Activated naive CD4-positive, alpha-beta T cell treated with anti-CD3 and anti-CD28 coated beads for 36 hours (primary cell): ENCODE data around the gene ESX1. TPM values are rescaled to one million over a fixed set of nuclear protein-coding genes. Genes with fewer than 3 reads are reported as not detected.

ENCODE experiments used
- CTCF ChIA-PET: fragments of 350-600 bp; sonication (Branson Sonifier 250); formaldehyde crosslinking; loops from one replicate; lab custom pipeline; 2021; ENCODE audit warnings: antibody characterized with exemption; lab: Charles Lee
- DNase-seq: peaks from one replicate; pipeline ENCODE4 v3.0.0-alpha.2; 2020
- H3K27ac Mint-ChIP-seq: one replicate; pipeline ENCODE4 v1.8.0; 2021; ENCODE audit warnings: mild to moderate bottlenecking, mixed read lengths
- H3K27me3 Mint-ChIP-seq: one replicate; pipeline ENCODE4 v1.8.0; 2021; ENCODE audit warnings: low read depth, mixed read lengths
- H3K36me3 Mint-ChIP-seq: one replicate; pipeline ENCODE4 v1.8.0; 2021; ENCODE audit warnings: low read depth, mixed read lengths
- H3K4me1 Mint-ChIP-seq: one replicate; pipeline ENCODE4 v1.8.0; 2021; ENCODE audit warnings: low read depth, mixed read lengths
- H3K4me3 Mint-ChIP-seq: one replicate; pipeline ENCODE4 v1.8.0; 2021; ENCODE audit warnings: mild to moderate bottlenecking, moderate library complexity, mixed read lengths
- H3K9me3 Mint-ChIP-seq: one replicate; pipeline ENCODE4 v1.8.0; 2021; ENCODE audit warnings: mixed read lengths
- intact Hi-C: fragments of 100-400 bp; cut with micrococcal nuclease; formaldehyde crosslinking; loops from one replicate; pipeline ENCODE4 v1.15.1; 2023
- total RNA-seq, 2 experiments: library from RNA; stranded (reverse); gene quantifications; one replicate each; pipeline ENCODE4 v1.2.3, GENCODE V29; 2021

ESX1 gene
- not detected for total RNA-seq

GRCh38 chrX:104254442-104255115 is at the start of gene ESX1:
Gene ESX1 (minus strand): TSS chrX:104254933. CDS start chrX:104254849, 84 bp downstream.
- intact Hi-C loops, result loop anchor here (5.0 kb wide), 1 partner anchor 62 kb away; no protein-coding TSS in a partner anchor
- H3K9me3 Mint-ChIP-seq, result no peaks in the 10 kb centered on the region
- CTCF ChIA-PET, result no interaction called here
- H3K4me3 Mint-ChIP-seq, result peak within 1 kb of the TSS; percentile 64
- H3K36me3 Mint-ChIP-seq, result no peaks in the 10 kb centered on the region
- peaks cover 24% of the 10 kb centered on the region for H3K27me3 Mint-ChIP-seq
- DNase-seq, result peak; percentile 8
- H3K4me1 Mint-ChIP-seq, result peaks cover 6% of the 10 kb centered on the region
- H3K27ac Mint-ChIP-seq, result no peak within 1 kb of the TSS

DNA sequence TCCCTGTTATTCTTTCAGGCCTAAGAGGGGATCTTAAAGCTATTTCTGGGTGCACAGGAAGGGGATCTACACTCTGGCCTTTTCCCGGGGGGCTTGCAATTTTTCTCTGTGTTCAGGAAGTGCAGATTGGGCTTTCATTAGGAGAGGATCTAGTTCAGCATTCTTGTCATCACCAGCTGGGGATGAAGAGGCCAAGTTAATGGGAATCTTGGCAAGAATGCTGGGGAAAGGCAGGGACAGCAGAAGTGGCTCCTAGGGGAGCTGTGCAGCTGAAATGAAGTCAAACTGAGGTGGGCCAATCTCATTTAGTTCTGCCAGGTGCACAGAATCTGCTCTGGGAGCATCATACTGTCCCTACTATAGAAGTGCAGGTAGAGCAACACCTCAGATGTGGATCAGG is 40.9 kb upstream of the ESX1 start:
- CTCF ChIA-PET, result no interaction called here
- Mint-ChIP-seq H3K27ac (no peak overlapping the region), H3K4me1 (no peaks in the 10 kb centered on the region), H3K36me3 (no peaks in the 10 kb centered on the region), H3K9me3 (no peaks in the 10 kb centered on the region), H3K4me3 (no peak overlapping the region), H3K27me3 (no peaks in the 10 kb centered on the region)
- intact Hi-C loops, result no loop called here
- DNase-seq, result no peak

DNA sequence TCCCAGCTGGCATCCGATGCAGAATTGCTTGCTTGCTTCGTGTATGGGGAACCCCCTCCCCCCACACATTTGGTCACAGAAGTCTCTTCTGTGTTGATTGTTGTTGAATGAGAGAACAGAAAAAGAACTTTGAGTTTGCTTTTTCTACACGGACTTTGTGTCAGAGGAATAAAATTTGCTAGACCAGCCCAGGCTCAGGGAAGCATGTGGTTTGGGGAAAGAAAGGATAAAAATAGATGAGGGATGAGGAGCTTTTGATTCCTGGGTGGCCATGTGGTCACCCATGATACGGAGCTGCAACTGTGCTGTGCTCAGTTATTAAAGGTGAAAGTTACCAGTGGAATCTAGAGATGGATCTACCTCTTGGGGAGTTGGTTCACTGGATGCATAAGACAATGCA is 34.2 kb upstream of the ESX1 start:
- no peaks in the 10 kb centered on the region for H3K9me3 Mint-ChIP-seq
- CTCF ChIA-PET, result interaction anchor here (1.6 kb wide), 1 partner anchor 20 kb away, joined by 5 read pairs; no protein-coding TSS in a partner anchor
- H3K27me3 Mint-ChIP-seq, result peaks cover 3% of the 10 kb centered on the region
- no peaks in the 10 kb centered on the region for H3K4me1 Mint-ChIP-seq
- no peaks in the 10 kb centered on the region for H3K36me3 Mint-ChIP-seq
- intact Hi-C loops, result no loop called here
- no peak for DNase-seq
- no peak overlapping the region for H3K4me3 Mint-ChIP-seq
- no peak overlapping the region for H3K27ac Mint-ChIP-seq

DNA sequence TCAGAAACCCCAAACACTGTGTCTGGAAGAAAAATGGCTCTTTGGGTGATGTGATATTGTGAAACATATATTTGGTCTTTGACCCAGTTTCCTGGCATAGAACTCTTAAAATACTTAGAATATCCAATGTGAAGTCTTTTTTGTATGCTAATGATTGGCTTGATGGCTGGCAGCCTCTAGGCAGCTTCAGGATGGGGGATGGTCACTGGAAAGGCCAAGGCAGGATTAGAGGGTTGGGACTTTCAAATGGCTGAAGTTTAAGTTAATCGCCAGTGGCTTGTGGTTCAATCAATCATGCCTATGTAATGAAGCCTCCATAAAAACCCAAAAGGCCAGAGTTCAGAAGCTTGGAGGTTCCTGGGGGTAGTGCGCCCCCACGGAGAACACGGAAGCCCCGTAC is 33.5 kb upstream of the ESX1 start:
- intact Hi-C loops, result no loop called here
- Mint-ChIP-seq H3K4me3 (no peak overlapping the region), H3K4me1 (no peaks in the 10 kb centered on the region), H3K27me3 (peaks cover 3% of the 10 kb centered on the region), H3K27ac (no peak overlapping the region), H3K9me3 (no peaks in the 10 kb centered on the region), H3K36me3 (no peaks in the 10 kb centered on the region)
- CTCF ChIA-PET, result no interaction called here
- no peak for DNase-seq

DNA sequence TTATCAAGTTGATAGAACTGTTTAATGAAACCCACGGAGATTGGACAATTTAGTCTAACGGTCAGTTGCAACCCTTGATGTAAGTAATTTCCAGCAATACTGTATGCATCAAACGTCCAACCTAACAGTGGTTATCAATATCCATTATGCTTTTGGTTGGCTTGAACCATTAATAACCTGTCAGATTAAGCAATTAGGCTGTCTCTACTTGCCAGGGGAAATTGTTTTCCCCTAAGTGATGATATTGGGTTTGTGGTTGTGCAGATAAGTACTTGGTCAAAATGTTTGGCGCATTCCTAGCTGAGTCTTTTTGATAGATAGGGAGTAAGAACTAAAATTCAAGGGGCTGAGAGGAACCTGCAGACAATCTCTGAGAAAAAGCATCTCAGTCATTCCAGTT is 30.5 kb upstream of the ESX1 start:
- intact Hi-C loops, result no loop called here
- no peak overlapping the region for H3K4me3 Mint-ChIP-seq
- no peaks in the 10 kb centered on the region for H3K4me1 Mint-ChIP-seq
- H3K9me3 Mint-ChIP-seq, result no peaks in the 10 kb centered on the region
- H3K36me3 Mint-ChIP-seq, result no peaks in the 10 kb centered on the region
- no peak overlapping the region for H3K27ac Mint-ChIP-seq
- no peak for DNase-seq
- peaks cover 8% of the 10 kb centered on the region for H3K27me3 Mint-ChIP-seq
- CTCF ChIA-PET, result interaction anchor here (0.6 kb wide), 1 partner anchor 348 kb away, joined by 4 read pairs; no protein-coding TSS in a partner anchor

- no peak overlapping the region for H3K4me3 Mint-ChIP-seq
- DNase-seq, result no peak
- CTCF ChIA-PET, result no interaction called here
- H3K36me3 Mint-ChIP-seq, result no peaks in the 10 kb centered on the region
- no peak overlapping the region for H3K27ac Mint-ChIP-seq
- no peaks in the 10 kb centered on the region for H3K4me1 Mint-ChIP-seq
- H3K9me3 Mint-ChIP-seq, result no peaks in the 10 kb centered on the region
- intact Hi-C loops, result no loop called here
- H3K27me3 Mint-ChIP-seq, result peaks cover 8% of the 10 kb centered on the region
Observed at GRCh38 chrX:104284507-104284906, 29.8 kb upstream of the ESX1 start.

- DNase-seq, result no peak
- Mint-ChIP-seq H3K4me1 (no peaks in the 10 kb centered on the region), H3K27me3 (peaks cover 9% of the 10 kb centered on the region), H3K27ac (no peak overlapping the region), H3K4me3 (no peak overlapping the region), H3K9me3 (no peaks in the 10 kb centered on the region), H3K36me3 (no peaks in the 10 kb centered on the region)
- intact Hi-C loops, result no loop called here
- CTCF ChIA-PET, result no interaction called here
Observed at GRCh38 chrX:104282166-104282725, 27.5 kb upstream of the ESX1 start.

GRCh38 chrX:104281564-104281963 is 26.8 kb upstream of the ESX1 start:
- DNase-seq, result no peak
- CTCF ChIA-PET, result no interaction called here
- Mint-ChIP-seq H3K4me3 (no peak overlapping the region), H3K36me3 (no peaks in the 10 kb centered on the region), H3K9me3 (no peaks in the 10 kb centered on the region), H3K4me1 (no peaks in the 10 kb centered on the region), H3K27ac (no peak overlapping the region), H3K27me3 (peaks cover 12% of the 10 kb centered on the region)
- intact Hi-C loops, result no loop called here

- no peak for DNase-seq
- Mint-ChIP-seq H3K4me3 (no peak overlapping the region), H3K36me3 (no peaks in the 10 kb centered on the region), H3K27ac (no peak overlapping the region), H3K27me3 (peaks cover 15% of the 10 kb centered on the region), H3K4me1 (no peaks in the 10 kb centered on the region), H3K9me3 (no peaks in the 10 kb centered on the region)
- CTCF ChIA-PET, result no interaction called here
- intact Hi-C loops, result no loop called here
Observed at GRCh38 chrX:104280609-104281008, 25.9 kb upstream of the ESX1 start.

DNA sequence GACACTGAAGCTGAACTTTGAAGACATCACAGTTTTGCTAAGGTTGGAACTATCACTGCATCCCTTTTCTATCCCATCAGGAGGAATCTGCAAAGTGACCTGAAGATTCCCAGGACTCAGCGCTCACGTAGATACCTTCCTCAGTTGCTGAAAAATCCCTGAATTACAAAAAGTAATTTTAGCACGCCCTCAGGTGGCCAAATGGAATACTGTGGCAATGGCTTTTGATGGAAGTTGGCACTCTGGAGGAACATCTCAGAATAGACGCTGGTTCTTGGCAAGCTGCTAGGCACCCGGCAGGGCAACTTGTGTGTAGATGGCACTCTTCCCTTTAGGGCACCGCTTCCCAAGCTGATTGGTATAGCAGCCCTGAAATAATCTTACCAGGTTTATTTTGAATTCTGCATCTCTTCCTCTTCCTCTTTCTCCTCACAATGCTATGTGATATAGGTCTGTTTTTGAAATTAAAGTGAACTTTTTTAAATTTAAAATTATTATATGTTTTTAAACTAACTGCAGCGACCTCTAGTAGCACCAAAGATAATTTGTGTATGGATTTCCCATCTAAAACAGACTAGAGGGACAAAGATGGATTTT is 16.3 kb upstream of the ESX1 start:
- peaks cover 4% of the 10 kb centered on the region for H3K4me1 Mint-ChIP-seq
- H3K4me3 Mint-ChIP-seq, result peak overlapping the region; percentile 25
- CTCF ChIA-PET, result interaction anchor here (1.1 to 2.8 kb wide), 3 partner anchors 76 to 171 kb away, joined by 3 to 18 read pairs (median 4); no protein-coding TSS in a partner anchor
- H3K9me3 Mint-ChIP-seq, result no peaks in the 10 kb centered on the region
- intact Hi-C loops, result loop anchor here (1.0 to 2.0 kb wide), 4 partner anchors 76 to 584 kb away; no protein-coding TSS in a partner anchor
- DNase-seq, result peak; percentile 64
- no peak overlapping the region for H3K27ac Mint-ChIP-seq
- H3K36me3 Mint-ChIP-seq, result no peaks in the 10 kb centered on the region
- H3K27me3 Mint-ChIP-seq, result peaks cover 8% of the 10 kb centered on the region

- H3K27me3 Mint-ChIP-seq, result peaks cover 7% of the 10 kb centered on the region
- CTCF ChIA-PET, result interaction anchor here (1.1 to 2.8 kb wide), 3 partner anchors 75 to 170 kb away, joined by 3 to 18 read pairs (median 4); no protein-coding TSS in a partner anchor
- H3K27ac Mint-ChIP-seq, result no peak overlapping the region
- DNase-seq, result no peak
- no peaks in the 10 kb centered on the region for H3K36me3 Mint-ChIP-seq
- no peak overlapping the region for H3K4me3 Mint-ChIP-seq
- H3K9me3 Mint-ChIP-seq, result no peaks in the 10 kb centered on the region
- intact Hi-C loops, result loop anchor here (2.0 kb wide), 1 partner anchor 425 kb away; no protein-coding TSS in a partner anchor
- peaks cover 4% of the 10 kb centered on the region for H3K4me1 Mint-ChIP-seq
Observed at GRCh38 chrX:104270212-104270611, 15.5 kb upstream of the ESX1 start.

GRCh38 chrX:104255465-104255864 is 732 bp upstream of the ESX1 start:
- no peak overlapping the region for H3K4me3 Mint-ChIP-seq
- H3K4me1 Mint-ChIP-seq, result peaks cover 6% of the 10 kb centered on the region
- intact Hi-C loops, result no loop called here
- H3K27ac Mint-ChIP-seq, result no peak overlapping the region
- H3K36me3 Mint-ChIP-seq, result no peaks in the 10 kb centered on the region
- DNase-seq, result no peak
- H3K27me3 Mint-ChIP-seq, result peaks cover 24% of the 10 kb centered on the region
- CTCF ChIA-PET, result no interaction called here
- H3K9me3 Mint-ChIP-seq, result no peaks in the 10 kb centered on the region
